ENCODE results near the gene CMTM5.
A peak's percentile ranks its signal among the peaks of the same experiment; 100 is the strongest.
"Not testable (repeated sequence)": the region's sequence is repeated elsewhere in the genome, so short reads cannot be mapped to it uniquely, and the experiment has no call there.

CMTM5 gene

DNA sequence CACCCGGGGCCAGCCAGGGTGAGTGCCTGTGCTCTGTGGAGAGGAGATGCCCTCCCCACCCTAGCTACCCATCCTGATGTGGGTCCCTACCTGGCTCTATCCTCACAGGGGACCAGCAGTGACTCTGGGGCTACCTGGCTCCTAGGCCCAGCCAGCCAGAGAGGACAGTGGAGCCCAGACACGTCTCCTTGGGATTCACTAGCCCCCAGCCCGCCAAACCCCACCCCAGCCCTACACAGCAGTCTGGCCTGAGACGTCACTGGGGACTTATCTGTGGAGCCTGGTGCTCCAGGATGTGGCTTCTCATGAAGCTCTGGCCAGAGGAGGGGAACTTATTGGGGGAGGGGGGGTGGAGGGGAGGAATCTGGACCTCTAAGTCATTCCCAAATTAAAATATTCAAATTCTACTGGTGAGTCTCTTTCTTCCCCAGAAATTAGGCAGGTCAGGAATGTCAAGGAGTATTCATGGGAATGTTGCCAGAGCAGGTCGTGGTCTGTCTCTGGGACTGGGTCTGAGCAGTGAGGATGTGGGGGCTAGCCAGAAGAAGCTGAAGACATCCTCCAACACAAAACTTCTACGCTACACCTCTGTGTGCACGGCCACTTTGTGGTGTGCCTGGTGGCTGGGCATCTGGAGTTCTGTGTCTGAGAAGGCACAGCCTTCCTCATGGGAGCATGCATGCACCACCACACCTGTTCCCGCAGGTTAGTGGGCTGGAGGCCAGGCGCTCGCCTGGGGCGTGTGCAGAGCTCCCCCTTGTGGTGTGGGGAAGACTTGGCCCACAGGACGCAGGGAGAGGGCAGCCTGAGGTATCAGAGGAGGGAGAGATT is 2.7 kb downstream of the CMTM5 start:
- DNase-seq = peak; percentile 67

DNA sequence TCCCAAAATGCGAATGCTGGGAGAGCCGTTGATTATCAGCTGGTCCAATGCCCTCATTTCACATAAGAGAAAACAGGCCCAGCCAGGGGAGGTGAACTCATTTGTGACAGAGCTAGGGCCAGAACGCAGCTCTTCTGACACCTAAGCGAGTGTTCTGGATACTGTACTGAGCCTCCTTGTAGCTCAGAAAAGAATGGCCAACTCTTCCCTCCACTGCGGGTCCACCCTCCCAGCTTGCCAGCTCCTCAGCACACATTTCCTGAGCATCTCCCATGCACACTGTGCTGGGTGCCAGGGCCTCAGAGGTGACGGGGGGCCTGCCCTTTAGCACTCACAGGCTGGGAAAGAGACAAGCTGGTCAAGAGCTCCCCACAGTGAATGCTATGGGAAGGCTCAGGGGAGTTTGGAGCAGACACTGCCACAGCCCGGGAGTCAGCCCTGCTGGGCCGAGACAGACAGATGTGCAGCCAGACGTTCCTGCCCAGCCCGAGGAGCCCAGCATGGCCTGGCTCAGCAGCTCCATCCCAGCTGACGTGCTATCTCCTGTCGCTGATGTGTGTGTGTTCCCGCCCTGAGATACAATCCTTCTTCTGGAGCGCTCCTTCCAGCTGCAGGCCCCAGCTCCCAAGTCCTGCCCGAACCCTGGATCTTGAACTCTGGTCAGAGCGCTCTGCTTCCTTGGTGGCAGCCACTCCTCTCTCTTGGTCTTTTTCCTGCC is 3.5 kb downstream of the CMTM5 start:
- DNase-seq = no peak

DNA sequence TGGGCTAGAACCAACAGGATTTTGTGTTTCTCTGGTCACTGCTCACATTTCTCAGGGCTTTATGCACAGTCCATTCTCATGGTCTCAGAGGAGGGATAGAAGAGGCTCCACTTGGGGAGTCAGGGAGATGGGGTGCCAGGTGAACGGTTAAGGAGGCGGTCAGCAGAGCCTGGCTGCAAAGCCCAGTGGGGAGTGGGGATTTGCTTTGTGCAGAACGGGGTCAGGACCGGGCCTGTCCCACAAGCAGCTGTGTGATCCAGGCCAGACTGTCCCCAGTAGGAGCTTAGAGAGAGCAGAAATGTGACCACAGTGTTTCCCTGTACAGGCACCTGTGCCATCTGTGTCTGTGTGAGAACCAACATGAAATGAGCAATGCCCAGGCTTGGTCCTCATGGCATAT is 4.1 kb downstream of the CMTM5 start:
- DNase-seq = no peak

DNA sequence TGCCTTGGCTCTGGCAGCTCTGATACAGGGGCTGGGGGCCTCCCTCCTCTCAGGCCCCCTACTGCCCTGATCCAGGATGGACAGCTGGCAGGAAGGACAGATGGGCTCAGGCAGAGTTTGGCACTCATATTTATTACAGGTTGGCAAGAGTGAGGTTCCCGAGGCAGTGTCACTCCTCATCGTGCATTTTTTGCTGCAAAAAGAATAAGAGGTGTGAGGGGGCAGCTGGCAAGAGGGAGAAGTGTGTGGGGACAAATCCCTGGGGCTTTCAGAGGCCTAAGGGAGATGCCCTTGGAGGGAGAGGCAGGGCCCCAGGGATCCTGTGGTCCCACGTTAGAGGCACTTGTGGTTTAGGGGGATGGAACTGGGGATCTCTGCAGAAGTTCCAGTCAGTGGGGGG is 5.0 kb downstream of the CMTM5 start:
- no peak for DNase-seq

DNA sequence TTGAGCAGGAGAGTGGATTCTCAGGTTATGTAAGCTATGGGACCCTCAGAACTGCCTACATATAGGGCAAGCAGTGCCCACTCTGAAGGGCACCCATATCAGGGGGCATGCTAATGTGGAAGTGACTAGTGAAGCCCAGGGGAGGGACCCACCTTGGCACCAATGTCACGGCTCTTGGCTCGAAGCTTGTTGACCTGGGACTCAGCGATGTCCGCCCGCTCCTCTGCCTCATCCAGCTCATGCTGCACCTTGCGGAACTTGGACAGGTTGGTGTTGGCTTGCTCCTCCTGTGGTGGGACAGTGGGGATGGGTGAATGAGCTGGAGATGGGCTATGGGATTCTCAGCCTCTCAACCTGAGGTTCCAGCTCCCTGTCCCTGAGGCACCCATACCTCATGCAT is 5.4 kb downstream of the CMTM5 start:
- DNase-seq = no peak

DNA sequence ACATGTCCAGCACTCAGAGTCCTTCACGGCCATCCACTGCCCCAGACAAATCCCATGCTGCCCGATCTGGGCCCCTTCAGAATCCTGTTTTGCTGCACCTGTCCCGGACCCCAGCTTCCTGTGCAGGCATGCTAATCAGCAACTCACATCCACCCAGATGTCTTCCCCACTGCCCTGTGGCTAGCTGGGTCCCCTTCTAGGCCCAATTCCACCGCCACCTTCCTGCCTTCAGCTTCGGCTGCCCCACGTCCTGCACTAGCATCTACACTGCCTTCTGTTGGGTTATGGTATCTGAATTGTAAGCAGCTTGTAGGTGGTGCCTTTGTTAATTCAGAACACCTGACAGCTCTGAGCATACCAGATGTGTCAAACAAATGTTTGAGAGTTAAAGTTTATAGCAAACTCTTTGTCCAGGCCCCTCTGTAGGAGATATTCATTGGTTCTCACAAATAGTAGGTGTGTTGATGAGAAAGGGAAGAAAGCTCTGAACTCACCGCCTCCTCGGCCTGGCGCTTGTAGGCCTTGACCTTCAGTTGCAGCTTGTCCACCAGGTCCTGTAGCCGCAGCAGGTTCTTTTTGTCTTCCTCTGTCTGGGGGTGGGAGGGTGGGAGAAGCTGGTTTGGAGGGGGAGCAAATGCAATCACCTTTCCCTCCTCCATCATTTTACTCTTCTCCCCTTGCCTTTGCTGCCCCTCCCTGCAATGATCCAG is 6.0 kb downstream of the CMTM5 start:
- no peak for DNase-seq

DNA sequence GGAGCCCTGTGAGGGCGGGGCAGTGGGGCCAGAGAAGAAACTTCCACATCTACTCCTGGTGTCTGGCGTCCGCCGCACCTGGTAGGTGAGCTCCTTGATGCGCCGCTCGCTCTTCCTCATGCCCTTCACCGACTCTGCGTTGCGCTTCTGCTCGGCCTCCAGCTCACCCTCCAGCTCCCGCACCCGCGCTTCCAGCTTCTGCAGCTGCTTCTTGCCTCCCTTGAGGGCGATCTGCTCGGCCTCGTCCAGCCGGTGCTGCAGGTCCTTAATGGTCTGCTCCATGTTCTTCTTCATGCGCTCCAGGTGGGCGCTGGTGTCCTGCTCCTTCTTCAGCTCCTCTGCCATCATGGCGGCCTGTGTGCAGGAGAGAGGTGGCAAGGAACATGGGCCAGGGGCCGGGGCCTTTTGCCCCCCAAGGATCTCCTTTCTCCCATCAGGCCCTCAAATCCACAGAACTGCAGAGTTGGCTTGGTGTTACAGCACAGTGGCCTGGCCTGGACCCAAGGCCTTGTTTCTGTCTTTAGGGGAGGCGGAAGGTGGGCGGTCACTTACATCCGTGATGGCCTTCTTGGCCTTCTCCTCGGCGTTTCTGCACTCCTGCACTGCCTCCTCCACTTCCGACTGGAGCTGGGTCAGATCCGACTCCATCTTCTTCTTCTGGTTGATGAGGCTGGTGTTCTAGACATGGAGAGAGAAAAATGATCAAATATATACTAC is 7.7 kb downstream of the CMTM5 start:
- no peak for DNase-seq

DNA sequence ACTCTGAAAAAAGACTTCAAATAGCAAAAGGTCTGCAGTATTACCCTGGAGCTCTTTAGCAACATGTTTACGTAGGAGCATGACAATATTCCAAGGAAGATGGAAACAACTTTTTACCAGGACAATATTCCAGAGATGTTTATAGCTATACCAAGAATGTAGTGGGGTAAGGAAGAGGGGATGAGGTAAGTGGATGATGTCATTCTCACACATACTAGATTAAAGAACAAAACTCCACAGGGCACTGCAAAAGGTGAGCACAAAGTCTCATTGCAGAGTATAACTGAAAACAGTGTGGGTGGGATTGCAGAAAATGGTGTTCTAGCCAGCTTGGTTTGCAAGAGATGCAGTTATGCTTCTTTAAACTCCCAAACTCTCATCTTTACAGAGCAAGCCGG is 8.4 kb downstream of the CMTM5 start:
- DNase-seq = no peak

DNA sequence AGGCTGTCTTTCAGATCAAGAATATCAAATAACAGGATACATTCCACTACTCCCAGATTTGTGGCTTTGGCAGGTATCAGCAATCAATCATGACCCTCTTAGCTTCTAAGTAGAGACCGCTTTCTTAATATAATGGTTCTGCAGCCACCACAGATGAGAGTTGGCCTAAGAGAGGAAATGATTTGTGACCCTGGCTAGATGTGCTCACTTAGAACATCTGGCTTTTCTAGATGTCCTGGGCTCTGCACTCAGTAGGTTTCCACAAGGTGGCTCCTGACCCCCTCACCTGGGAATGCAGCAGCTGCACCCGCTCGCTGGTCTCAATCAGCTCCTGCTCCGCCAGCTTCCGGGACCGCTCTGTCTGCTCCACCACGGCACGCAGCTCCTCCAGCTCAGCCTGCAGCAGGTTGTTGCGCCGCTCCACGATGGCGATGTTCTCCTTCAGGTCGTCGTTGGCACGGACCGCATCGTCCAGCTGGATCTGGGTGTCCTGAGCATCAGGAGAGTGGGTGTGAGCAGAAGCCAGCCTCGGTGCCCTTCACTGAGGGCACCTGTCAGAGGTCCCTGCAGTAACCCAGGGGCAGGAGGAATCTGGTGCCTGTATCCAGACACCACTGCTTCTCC is 8.9 kb downstream of the CMTM5 start:
- no peak for DNase-seq

DNA sequence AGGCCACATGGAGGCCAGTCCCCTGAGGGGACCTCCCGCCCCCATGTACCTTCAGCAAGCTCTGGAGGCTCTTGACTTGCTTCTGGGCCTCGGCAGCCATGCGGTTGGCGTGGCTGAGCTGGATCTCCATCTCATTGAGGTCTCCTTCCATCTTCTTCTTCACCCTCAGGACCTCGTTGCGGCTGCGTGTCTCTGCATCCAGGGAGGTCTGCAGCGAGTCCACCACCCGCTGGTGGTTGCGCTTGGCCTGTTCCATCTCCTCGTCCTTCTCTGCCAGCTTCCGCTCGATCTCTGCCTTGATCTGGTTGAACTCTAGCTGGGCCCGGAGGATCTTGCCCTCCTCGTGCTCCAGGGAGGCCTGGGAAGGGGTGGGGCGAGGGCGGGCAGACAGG is 9.4 kb downstream of the CMTM5 start:
- DNase-seq = not testable (repeated sequence)

DNA sequence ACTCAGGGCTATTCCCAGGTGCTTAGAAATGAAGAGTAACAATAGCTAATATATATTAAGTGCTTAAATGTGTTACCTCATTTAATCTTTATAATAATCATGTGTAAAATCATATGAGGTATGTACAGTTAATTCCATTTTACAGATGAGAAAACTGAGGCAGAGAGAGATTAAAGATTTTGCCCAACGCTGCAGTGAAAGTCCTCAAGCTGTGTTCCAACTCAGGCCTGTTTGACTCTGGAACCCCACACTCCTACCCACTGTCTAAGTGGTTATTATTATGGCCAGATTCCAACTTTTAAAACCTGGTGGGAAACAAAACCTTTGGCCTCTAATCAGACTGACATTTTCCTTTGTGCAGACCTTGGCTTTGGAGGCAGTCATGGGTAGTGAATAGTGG is 10.2 kb downstream of the CMTM5 start:
- no peak for DNase-seq

DNA sequence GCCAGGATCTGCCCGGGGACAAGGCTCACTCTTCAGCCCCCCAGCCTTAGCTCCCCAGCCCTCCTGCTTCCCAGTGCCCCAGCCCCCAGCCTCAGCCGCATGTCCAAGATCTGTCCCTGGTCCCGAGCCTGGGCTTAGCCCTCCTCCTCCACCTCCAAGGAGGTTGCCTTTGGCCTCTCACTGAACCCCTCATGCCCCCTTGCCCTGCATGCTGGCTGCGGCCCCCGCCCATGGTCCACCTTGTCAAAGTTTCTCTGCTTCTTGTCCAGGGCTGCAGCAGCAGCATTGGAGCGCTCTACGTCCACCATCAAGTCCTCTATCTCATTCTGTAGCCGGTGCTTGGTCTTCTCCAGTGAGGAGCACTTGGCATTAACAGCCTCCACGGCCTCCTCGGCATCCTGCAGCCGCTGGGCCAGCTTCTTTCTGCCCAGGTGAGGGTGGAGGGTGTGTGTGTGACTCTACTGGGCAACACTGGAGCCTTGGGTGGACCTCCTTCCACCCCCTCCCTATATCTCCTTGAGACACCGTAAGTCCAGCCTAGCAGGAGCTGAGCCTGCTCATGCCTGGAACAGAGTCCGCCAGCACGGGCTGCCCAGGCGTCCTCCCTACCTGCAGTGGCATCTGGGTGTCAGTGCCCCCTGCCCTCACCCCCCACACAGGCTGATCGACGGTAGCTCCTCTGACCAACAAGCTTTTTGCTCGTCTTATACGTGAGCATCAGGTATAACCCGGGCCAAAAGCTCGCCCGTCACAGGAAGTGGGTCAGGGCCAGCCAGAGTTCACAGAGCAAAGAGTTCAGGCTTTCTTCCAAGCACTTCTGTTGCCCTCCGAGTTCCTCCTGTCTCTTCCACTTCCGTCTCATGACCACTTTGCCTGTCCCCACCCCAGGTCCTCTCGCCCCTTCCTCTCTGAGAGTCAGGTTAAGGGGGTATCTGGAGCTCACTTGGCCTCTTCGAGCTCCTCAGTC is 11.4 kb downstream of the CMTM5 start:
- DNase-seq = no peak

DNA sequence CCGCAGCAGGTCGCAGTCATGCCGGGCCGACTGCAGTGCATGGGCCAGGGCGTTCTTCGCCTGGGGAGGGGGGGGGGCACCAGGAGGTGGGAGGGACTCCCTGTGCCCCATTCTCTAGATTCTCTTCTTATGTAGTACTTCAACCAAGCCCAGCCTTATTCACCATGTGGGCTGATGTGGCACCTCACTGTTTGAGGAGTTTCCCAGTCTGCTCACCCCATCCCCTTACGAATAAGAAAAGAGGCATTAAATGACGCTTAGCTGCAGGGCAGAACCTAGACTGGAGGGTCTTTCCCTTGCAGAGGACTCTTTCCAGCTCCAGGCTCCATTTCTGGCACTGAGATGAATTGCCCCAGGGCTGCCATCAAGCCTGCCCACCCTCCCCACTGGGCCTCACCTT is 12.2 kb downstream of the CMTM5 start:
- no peak for DNase-seq

DNA sequence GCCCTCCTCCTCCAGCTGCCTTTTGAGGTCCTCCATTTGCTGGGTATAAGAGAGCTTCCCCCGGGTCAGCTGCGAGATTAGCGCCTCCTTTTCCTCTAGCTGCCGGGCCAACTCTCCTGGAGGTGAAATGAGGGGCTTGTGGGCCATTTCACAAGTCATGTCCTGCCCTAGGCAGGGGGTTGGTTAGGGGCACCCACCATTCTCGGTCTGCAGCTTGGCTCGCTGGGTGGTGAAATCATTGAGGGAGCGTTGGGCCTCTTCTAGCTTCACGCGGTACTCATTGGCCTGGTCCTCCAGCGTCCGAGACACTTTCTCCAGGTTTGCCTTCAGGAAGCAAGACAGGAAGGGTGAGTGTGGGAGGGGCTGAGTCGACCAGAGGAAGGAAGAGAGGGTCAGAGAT is 12.6 kb downstream of the CMTM5 start:
- DNase-seq = no peak

DNA sequence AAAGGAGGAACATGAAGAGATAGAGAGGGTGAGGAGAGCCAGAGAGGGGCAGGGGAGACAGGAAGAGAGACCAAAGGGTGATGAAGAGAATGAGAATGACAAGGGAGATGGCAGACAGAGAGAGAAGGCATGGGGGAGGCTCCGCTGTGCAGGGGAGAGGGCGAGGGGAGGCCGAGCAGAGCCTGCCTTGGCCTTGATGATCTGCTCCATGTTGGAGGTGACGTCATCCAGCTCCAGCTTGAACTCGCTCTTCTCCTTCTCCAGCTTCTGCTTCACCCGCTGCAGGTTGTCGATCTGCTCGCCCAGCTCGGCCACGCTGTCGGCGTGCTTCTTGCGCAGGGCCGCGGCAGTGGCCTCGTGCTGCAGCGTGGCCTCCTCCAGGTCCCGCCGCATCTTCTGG is 13.0 kb downstream of the CMTM5 start:
- DNase-seq = not testable (repeated sequence)

DNA sequence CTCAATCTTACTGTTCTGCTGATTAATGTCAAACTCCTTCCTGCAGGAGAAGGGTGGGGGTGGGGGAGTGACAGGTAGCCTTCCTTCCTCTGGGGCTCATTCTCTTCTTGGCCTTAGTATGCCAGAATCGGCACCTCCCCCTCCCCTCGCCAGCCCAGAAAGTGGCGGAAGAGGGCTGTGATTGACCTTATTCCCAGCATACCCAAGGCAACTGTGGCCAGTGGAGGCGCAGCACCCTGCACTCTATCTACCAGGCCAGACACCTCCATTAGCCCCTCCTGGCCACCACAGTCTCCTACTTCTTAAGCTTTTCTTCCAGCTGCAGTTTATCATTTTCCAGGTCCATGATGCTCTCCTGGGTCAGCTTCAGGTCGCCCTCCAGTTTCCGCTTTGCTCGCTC is 15.8 kb downstream of the CMTM5 start:
- no peak for DNase-seq

DNA sequence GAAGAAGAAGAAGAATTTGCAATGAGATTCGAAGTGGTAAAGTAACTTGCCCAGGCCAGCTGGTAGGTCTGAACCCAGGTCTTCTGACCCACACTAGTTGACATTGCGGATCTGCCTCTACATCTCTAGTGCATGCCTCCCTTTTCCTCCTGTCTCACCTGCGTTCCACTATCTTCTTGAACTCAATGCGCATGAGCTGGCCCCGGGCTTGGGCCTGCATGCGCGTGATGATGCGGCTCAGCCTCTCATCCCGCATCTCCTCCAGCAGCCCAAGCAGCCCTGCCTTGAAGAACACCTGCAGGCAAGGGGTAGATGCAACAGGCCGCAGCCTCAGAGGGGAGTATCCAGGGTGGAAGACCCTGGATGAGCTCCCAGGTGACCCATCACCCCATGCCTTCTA is 19.3 kb downstream of the CMTM5 start:
- no peak for DNase-seq

DNA sequence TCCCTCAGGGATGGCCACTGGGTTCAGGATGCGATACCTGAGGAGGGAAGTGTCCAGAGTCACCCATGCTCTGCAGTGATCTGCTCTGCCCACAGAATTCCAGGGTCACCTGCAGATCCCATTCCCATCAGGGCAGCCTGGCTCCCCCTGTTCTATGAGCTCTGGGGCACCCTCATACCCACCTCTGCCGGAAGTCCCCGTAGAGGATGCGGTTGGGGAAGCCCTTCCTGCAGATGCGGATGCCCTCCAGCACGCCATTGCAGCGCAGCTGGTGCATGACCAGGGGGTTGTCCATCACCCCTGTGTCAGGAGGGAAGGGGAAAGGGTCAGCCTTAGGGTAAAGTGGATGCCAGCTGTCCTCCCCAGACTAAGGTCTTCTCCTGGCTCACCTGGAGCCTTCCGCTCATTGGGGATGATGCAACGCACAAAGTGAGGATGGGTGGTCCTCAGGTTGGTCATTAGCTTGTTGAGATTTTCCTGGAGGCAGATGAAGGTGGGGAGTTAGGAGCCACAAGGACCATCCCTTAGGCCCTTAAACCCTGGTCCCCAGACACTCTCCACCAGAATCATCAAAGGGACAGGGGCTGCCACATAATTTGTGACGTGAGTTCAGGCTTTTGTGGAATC is 20.0 kb downstream of the CMTM5 start:
- no peak for DNase-seq

DNA sequence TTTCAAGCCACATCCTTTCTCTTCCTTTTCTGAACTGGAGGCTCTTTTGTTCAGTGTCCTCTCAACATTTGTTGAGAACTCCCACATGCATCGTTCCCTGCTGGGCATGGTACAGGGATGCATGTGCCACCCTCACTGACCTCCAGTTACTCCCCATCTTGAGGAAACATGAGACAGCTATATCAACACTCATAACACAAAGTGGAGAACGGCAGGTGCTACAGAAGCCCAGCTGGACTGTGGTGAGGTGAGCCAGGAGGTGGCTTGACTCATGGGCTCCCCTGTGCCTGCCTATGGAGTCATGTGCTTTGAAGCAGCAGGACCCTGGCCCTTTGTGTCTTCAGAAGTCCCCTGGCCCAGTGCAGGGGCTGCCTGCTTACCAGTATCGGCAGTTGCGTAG is 21.5 kb downstream of the CMTM5 start:
- no peak for DNase-seq

DNA sequence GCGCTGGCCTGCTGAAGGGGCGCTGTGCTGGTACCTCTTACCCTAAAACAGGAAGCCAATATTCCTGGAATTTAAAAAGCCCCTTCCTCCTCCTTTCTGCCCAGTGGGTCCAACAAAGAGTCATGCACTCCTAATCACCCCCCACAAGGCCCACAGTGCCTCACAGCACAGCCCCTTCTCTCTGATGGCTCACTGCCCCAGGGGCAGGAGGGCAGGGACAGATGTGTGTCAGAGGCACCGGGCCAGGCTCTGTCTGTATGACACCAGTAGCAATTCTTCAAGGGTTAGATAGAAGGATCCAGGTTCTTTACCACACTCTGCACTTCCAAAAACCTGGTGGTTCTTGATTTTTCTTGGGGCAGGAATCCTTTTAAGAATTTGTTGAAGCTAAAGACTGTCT is 22.3 kb downstream of the CMTM5 start:
- DNase-seq = no peak

DNA sequence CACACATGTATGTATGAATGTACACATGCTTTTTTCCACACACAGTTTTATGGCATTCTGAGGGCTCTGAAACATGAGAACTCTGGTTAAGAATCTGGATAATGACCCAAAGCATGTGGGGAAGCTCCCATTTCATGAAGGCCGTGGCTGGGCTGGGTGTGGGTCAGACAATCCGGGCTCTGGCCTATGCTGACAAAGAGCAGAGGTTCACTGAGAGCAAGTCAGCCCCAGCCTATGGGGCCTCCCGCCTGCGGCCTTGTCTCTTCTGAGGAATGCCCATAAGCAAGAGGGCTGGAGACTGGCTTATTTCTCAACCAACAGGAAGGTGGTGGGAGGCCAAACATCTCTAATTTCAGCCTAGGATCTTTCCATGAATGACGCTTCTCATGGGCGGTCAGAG is 22.7 kb downstream of the CMTM5 start:
- DNase-seq = no peak

All from stimulated activated CD4-positive, alpha-beta T cell treated with anti-CD3 and anti-CD28 coated beads, Interleukin-4, amount 100 ng/mL, for 1 hour (primary cell).